ENCODE measurements around the gene GRAMD4. TPM values are rescaled to one million over a fixed set of nuclear protein-coding genes. Genes with fewer than 3 reads are reported as not detected.
"Not testable (repeated sequence)": the region's sequence is repeated elsewhere in the genome, so short reads cannot be mapped to it uniquely, and the experiment has no call there.

The GRAMD4 gene
- total and polyA plus RNA-seq, 2 donors (not counting 1 experiment from before 2014, with no cell fraction given), result 17.0 to 88.1 TPM

DNA sequence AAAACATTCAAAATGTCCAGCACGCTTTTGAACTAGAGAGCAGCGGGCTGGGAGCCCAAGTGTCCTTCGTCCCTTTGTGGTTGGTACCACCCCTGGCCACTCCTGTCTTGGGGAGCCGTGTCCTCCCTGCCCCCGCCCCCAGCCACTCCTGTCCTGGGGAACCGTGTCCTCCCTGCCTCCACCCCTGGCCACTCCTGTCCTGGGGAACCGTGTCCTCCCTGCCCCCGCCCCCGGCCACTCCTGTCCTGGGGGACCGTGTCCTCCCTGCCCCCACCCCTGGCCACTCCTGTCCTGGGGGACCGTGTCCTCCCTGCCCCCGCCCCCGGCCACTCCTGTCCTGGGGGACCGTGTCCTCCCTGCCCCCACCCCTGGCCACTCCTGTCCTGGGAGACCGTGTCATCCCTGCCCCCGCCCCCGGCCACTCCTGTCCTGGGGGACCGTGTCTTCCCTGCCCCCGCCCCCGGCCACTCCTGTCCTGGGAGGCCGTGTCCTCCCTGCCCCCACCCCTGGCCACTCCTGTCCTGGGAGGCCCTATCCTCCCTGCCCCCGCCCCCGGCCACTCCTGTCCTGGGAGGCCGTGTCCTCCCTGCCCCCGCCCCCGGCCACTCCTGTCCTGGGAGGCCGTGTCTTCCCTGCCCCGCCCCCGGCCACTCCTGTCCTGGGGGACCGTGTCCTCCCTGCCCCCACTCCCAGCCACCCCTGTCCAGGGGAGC, 14.9 kb downstream of the GRAMD4 start:
- H3K9me3 Mint-ChIP-seq (ENCODE audit: insufficient read depth); H3K9me3 ChIP-seq (ENCODE audit: control extremely low read depth in 1 of 3, control insufficient read depth in 2 of 3, insufficient read depth in 1 of 3, low read length in 2 of 3); H3K4me2 ChIP-seq (replicated peaks; ENCODE audit: low read depth, low read length, poor library complexity, severe bottlenecking); H3K27ac Mint-ChIP-seq; POLR2A ChIA-PET; H3K4me1 ChIP-seq (ENCODE audit: control insufficient read depth in 2 of 2, insufficient read depth in 2 of 2, low read length in 2 of 2); ATAC-seq (ENCODE audit: low read depth); H3K27me3 Mint-ChIP-seq; intact Hi-C loops (cut with micrococcal nuclease); H3K4me3 ChIP-seq (ENCODE audit: control extremely low read depth in 1 of 5, extremely low read depth in 1 of 5, insufficient read depth in 1 of 5, low read depth in 2 of 5, low read length in 4 of 5); H3K9ac ChIP-seq (ENCODE audit: low read length); H3K4me3 Mint-ChIP-seq; H3K4me1 Mint-ChIP-seq; DNase-seq; H2AFZ ChIP-seq (ENCODE audit: insufficient read depth, low read depth, low read length, poor library complexity, severe bottlenecking); H3K27ac ChIP-seq (ENCODE audit: low read length in 2 of 2); H3K27me3 ChIP-seq (replicated peaks in 1 of 4; ENCODE audit: control extremely low read depth in 1 of 4, control insufficient read depth in 3 of 4, insufficient read depth in 4 of 4, low read length in 3 of 4): not testable (repeated sequence)
- H4K20me1 ChIP-seq (ENCODE audit: control insufficient read depth, insufficient read depth, low read length, poor library complexity, severe bottlenecking), result peaks cover 65% of the 10 kb centered on the region
- 83% methylated on average over 4 of the region's 30 CpGs for WGBS (ENCODE audit: insufficient coverage)
- CTCF ChIA-PET, result interaction anchor here (1.3 kb wide), 1 partner anchor 72 kb away, joined by 9 read pairs; no protein-coding TSS in a partner anchor
- peaks cover 48% of the 10 kb centered on the region for H3K79me2 ChIP-seq (ENCODE audit: control insufficient read depth, insufficient read depth, low read length)
- H3K36me3 ChIP-seq (replicated peaks in 1 of 2; ENCODE audit: control extremely low read depth in 1 of 2, control insufficient read depth in 1 of 2, extremely low read depth in 1 of 2, insufficient read depth in 2 of 2, low read length in 1 of 2), result peaks cover 0 to 22% of the 10 kb centered on the region in 2 experiments

GRCh38 chr22:46635756-46636155, 15.6 kb downstream of the GRAMD4 start:
- Histone ChIP-seq H4K20me1 (ENCODE audit: control insufficient read depth, insufficient read depth, low read length, poor library complexity, severe bottlenecking) (peaks cover 62% of the 10 kb centered on the region), H3K27ac (ENCODE audit: low read length in 2 of 2) (no peak overlapping the region), H3K27me3 (replicated peaks in 1 of 4; ENCODE audit: control extremely low read depth in 1 of 4, control insufficient read depth in 3 of 4, insufficient read depth in 4 of 4, low read length in 3 of 4) (no peaks in the 10 kb centered on the region), H3K4me3 (ENCODE audit: control extremely low read depth in 1 of 5, extremely low read depth in 1 of 5, insufficient read depth in 1 of 5, low read depth in 2 of 5, low read length in 4 of 5) (no peak overlapping the region), H2AFZ (ENCODE audit: insufficient read depth, low read depth, low read length, poor library complexity, severe bottlenecking) (no peak overlapping the region), H3K4me2 (replicated peaks; ENCODE audit: low read depth, low read length, poor library complexity, severe bottlenecking) (no peak overlapping the region), H3K79me2 (ENCODE audit: control insufficient read depth, insufficient read depth, low read length) (peaks cover 45% of the 10 kb centered on the region), H3K4me1 (ENCODE audit: control insufficient read depth in 2 of 2, insufficient read depth in 2 of 2, low read length in 2 of 2) (no peaks in the 10 kb centered on the region), H3K9me3 (ENCODE audit: control extremely low read depth in 1 of 3, control insufficient read depth in 2 of 3, insufficient read depth in 1 of 3, low read length in 2 of 3) (no peaks in the 10 kb centered on the region), H3K36me3 (replicated peaks in 1 of 2; ENCODE audit: control extremely low read depth in 1 of 2, control insufficient read depth in 1 of 2, extremely low read depth in 1 of 2, insufficient read depth in 2 of 2, low read length in 1 of 2) (peaks cover 0 to 22% of the 10 kb centered on the region in 2 experiments), H3K9ac (ENCODE audit: low read length) (no peak overlapping the region)
- 95% methylated on average over 9 of the region's 11 CpGs for WGBS (ENCODE audit: insufficient coverage)
- H3K4me1 Mint-ChIP-seq, result no peaks in the 10 kb centered on the region
- POLR2A ChIA-PET, result interaction anchor here (0.6 kb wide), 1 partner anchor 73 kb away, joined by 3 read pairs; no protein-coding TSS in a partner anchor
- intact Hi-C loops (cut with micrococcal nuclease), result no loop called here
- no peak overlapping the region for H3K27ac Mint-ChIP-seq
- ATAC-seq (ENCODE audit: low read depth) (peak; percentile 33), DNase-seq (no peak)
- no peaks in the 10 kb centered on the region for H3K27me3 Mint-ChIP-seq
- TF ChIP-seq EZH2 (IDR thresholded peaks at IDR 0.05; ENCODE audit: borderline replicate concordance, insufficient read depth, low read depth, low read length, poor library complexity, severe bottlenecking), result no peak
- TF ChIP-seq, protein P1, sequence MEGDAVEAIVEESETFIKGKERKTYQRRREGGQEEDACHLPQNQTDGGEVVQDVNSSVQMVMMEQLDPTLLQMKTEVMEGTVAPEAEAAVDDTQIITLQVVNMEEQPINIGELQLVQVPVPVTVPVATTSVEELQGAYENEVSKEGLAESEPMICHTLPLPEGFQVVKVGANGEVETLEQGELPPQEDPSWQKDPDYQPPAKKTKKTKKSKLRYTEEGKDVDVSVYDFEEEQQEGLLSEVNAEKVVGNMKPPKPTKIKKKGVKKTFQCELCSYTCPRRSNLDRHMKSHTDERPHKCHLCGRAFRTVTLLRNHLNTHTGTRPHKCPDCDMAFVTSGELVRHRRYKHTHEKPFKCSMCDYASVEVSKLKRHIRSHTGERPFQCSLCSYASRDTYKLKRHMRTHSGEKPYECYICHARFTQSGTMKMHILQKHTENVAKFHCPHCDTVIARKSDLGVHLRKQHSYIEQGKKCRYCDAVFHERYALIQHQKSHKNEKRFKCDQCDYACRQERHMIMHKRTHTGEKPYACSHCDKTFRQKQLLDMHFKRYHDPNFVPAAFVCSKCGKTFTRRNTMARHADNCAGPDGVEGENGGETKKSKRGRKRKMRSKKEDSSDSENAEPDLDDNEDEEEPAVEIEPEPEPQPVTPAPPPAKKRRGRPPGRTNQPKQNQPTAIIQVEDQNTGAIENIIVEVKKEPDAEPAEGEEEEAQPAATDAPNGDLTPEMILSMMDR (IDR thresholded peaks at IDR 0.05), result no peak
- H3K4me3 Mint-ChIP-seq, result no peak overlapping the region
- no peaks in the 10 kb centered on the region for H3K9me3 Mint-ChIP-seq (ENCODE audit: insufficient read depth)
- CTCF ChIA-PET, result interaction anchor here (1.0 to 1.3 kb wide), 2 partner anchors 10 to 72 kb away, joined by 3 to 9 read pairs; no protein-coding TSS in a partner anchor

All from B cell (primary cell).